HepG2 (cell line): ENCODE results near the gene LDB2. TPM values are rescaled to one million over a fixed set of nuclear protein-coding genes. Genes with fewer than 3 reads are reported as not detected.

Experiments used
- ATAC-seq: fragments of 200-7000 bp; cut with Tn5 transposase; 3 replicates; pipeline ENCODE4 v1.9.1; 2020; ENCODE audit warnings: mild to moderate bottlenecking, moderate library complexity
- BruUV-seq: library from RNA; stranded (reverse); fragments of 400-500 nt; replicated peaks from 2 replicates; lab custom pipeline; 2021; lab: Mats Ljungman, UMichigan
- CTCF ChIA-PET: fragments of 300-600 bp; formaldehyde crosslinking; extraction: SDS; loops from one replicate; lab custom pipeline; 2021; ENCODE audit warnings: low total read pairs, inconsistent platforms, low intra/inter-chr PET ratio; lab: Yijun Ruan, JAX
- POLR2A ChIA-PET: fragments of 350-600 bp; sonication (Branson Sonifier 250); formaldehyde crosslinking; loops from one replicate; lab custom pipeline; 2020; ENCODE audit warnings: antibody characterized with exemption, inconsistent platforms; lab: Yijun Ruan, JAX
- DNase-seq: peaks from one replicate; pipeline ENCODE4 v3.0.0-alpha.2; 2015; ENCODE audit warnings: low spot score
- FAIRE-seq: peaks from 3 replicates; lab custom pipeline; 2011; peaks lifted over from hg19 to GRCh38; lab: Jason Lieb, UNC
- H2AFZ ChIP-seq: one replicate; pipeline ENCODE4 v1.6.1; 2011; ENCODE audit warnings: low read length, inconsistent platforms
- H3K27ac ChIP-seq: fragments of 300-600 bp; 3 replicates; pipeline ENCODE4 v1.8.0; 2011; ENCODE audit warnings: mixed run types, mild to moderate bottlenecking, mixed read lengths, low read length, inconsistent platforms; ENCODE audit not compliant: insufficient read depth; ENCODE audit errors: extremely low read length
- H3K27me3 ChIP-seq, 2 experiments: fragments of 200-600 bp in 1 of 2; 2 replicates in 1 of 2; 3 replicates in 1 of 2; pipeline versions ENCODE4 v1.6.0 to v1.8.0; 2011; ENCODE audit warnings: low read length in 2 of 2, mild to moderate bottlenecking in 2 of 2, moderate library complexity in 2 of 2, inconsistent platforms in 1 of 2; ENCODE audit not compliant: insufficient read depth in 2 of 2, control insufficient read depth in 1 of 2
- H3K36me3 ChIP-seq, 2 experiments: fragments of 200-600 bp in 1 of 2; replicated peaks in 1 of 2; 2 replicates in 1 of 2; 3 replicates in 1 of 2; pipeline versions ENCODE4 v1.5.1 to v1.8.0; 2011; ENCODE audit warnings: low read length in 2 of 2, inconsistent platforms in 1 of 2; ENCODE audit not compliant: insufficient read depth in 2 of 2, control insufficient read depth in 1 of 2
- H3K4me1 ChIP-seq: 2 replicates; pipeline ENCODE4 v1.5.1; 2012; ENCODE audit warnings: low read length, inconsistent platforms; ENCODE audit not compliant: insufficient read depth
- H3K4me2 ChIP-seq: 2 replicates; pipeline ENCODE4 v1.6.0; 2011; ENCODE audit warnings: low read depth, low read length, inconsistent platforms
- H3K4me3 ChIP-seq, 3 experiments: fragments of 200-600 bp in 1 of 3; sonication (generic), shearing (Covaris generic) in 1 of 3; replicated peaks in 1 of 3; 2 replicates each; pipeline ENCODE4 v1.5.1; 2011 to 2016; ENCODE audit warnings: low read length in 3 of 3, inconsistent platforms in 2 of 3, low read depth in 2 of 3, mild to moderate bottlenecking in 2 of 3, control low read depth in 1 of 3, mixed read lengths in 1 of 3; ENCODE audit not compliant: insufficient read depth in 1 of 3
- H3K79me2 ChIP-seq: one replicate; pipeline ENCODE4 v1.6.1; 2011; ENCODE audit warnings: low read length, inconsistent platforms; ENCODE audit not compliant: insufficient read depth
- H3K9ac ChIP-seq: 2 replicates; pipeline ENCODE4 v1.6.0; 2011; ENCODE audit warnings: mild to moderate bottlenecking, low read depth, low read length, inconsistent platforms; ENCODE audit not compliant: insufficient read depth
- H3K9me3 ChIP-seq: 2 replicates; pipeline ENCODE4 v1.5.1; 2012; ENCODE audit warnings: mild to moderate bottlenecking, low read length
- H4K20me1 ChIP-seq: 2 replicates; pipeline ENCODE4 v1.6.0; 2011; ENCODE audit warnings: inconsistent platforms, mild to moderate bottlenecking, low read length, moderate library complexity; ENCODE audit not compliant: insufficient read depth
- ARID5B ChIP-seq: IDR thresholded peaks from 2 replicates; pipeline ENCODE4 v1.4.0; 2020; ENCODE audit warnings: mild to moderate bottlenecking, missing genetic modification reagents
- BCL6 ChIP-seq: IDR thresholded peaks from 2 replicates; pipeline ENCODE4 v1.6.1; 2016; ENCODE audit warnings: missing genetic modification reagents, missing compliant biosample characterization
- ERF ChIP-seq: IDR thresholded peaks from 2 replicates; pipeline ENCODE4 v1.6.1; 2018; ENCODE audit warnings: missing biosample characterization, missing genetic modification reagents
- FIP1L1 ChIP-seq: fragments of 200-400 bp; formaldehyde crosslinking; IDR thresholded peaks from 2 replicates; pipeline ENCODE4 v1.6.1; 2018; ENCODE audit warnings: low read depth, mild to moderate bottlenecking, low read length, moderate library complexity, borderline replicate concordance; ENCODE audit not compliant: insufficient read depth
- FOXK1 ChIP-seq: sonication (generic); formaldehyde crosslinking; IDR thresholded peaks from 2 replicates; pipeline ENCODE4 v1.4.0; 2020; ENCODE audit warnings: low read depth, missing genetic modification reagents, borderline replicate concordance
- JUNB ChIP-seq: sonication (generic); formaldehyde crosslinking; IDR thresholded peaks from 2 replicates; pipeline ENCODE4 v1.8.0; 2022; ENCODE audit warnings: missing genetic modification reagents, mild to moderate bottlenecking, borderline replicate concordance
- PATZ1 ChIP-seq: sonication (generic); formaldehyde crosslinking; IDR thresholded peaks from 2 replicates; pipeline ENCODE4 v1.4.0; 2020; ENCODE audit warnings: missing genetic modification reagents
- PHF5A ChIP-seq: IDR thresholded peaks from one replicate; pipeline ENCODE4 v1.6.1; 2018; ENCODE audit warnings: low read depth, missing genetic modification reagents; ENCODE audit not compliant: unreplicated experiment
- PRPF4 ChIP-seq: fragments of 200-400 bp; formaldehyde crosslinking; IDR thresholded peaks from 2 replicates; pipeline ENCODE4 v1.6.1; 2016; ENCODE audit warnings: low read length, low read depth; ENCODE audit not compliant: poor library complexity, severe bottlenecking
- TBP ChIP-seq: sonication (generic); formaldehyde crosslinking; IDR thresholded peaks from 2 replicates; pipeline ENCODE4 v1.5.0; 2020; ENCODE audit warnings: missing genetic modification reagents
- ZNF451 ChIP-seq: sonication (generic); formaldehyde crosslinking; IDR thresholded peaks from 2 replicates; pipeline ENCODE4 v1.5.0; 2020; ENCODE audit warnings: mild to moderate bottlenecking, missing genetic modification reagents
- ZNF503 ChIP-seq: sonication (generic); formaldehyde crosslinking; IDR thresholded peaks from 2 replicates; pipeline ENCODE4 v1.4.0; 2020; ENCODE audit warnings: missing genetic modification reagents
- ZNF556 ChIP-seq: sonication (generic); formaldehyde crosslinking; IDR thresholded peaks from 2 replicates; pipeline ENCODE4 v1.4.0; 2020; ENCODE audit warnings: mild to moderate bottlenecking, missing genetic modification reagents, borderline replicate concordance
- ZNF703 ChIP-seq: sonication (generic); formaldehyde crosslinking; IDR thresholded peaks from 2 replicates; pipeline ENCODE4 v1.5.1; 2020; ENCODE audit warnings: missing genetic modification reagents, mild to moderate bottlenecking, moderate library complexity, borderline replicate concordance
- WGBS: methylation state at CpG from one replicate; pipeline ENCODE4 v1.1.6; 2017; ENCODE audit warnings: low lambda C conversion rate; 5-methylcytosine and 5-hydroxymethylcytosine counted together
- in situ Hi-C: cut with HindIII; loops from 2 replicates; pipeline ENCODE4 v1.10.0; 2017; ENCODE audit warnings: low pct_unique_long_range_greater_than_20kb; ENCODE audit not compliant: extremely low pct_ligation_motif_present
- intact Hi-C: fragments of 100-400 bp; cut with micrococcal nuclease; formaldehyde crosslinking; loops from one replicate; pipeline ENCODE4 v1.10.0; 2022; ENCODE audit not compliant: unreplicated experiment
- polyA plus RNA-seq, 8 experiments: library from polyadenylated mRNA; depleted of rRNA in 3 of 8; stranded (reverse) in 7 of 8; unstranded in 1 of 8; fragments of >200 nt; fragmentation: Illumina TruSeq in 4 of 8; extraction: Trizol in 4 of 8; gene quantifications; 2 replicates each; pipeline versions ENCODE4 v1.2.1 to v1.2.3, GENCODE V29; 2011 to 2016; ENCODE audit warnings: low read depth in 4 of 8, missing spikeins in 1 of 8, mixed read lengths in 1 of 8; ENCODE audit not compliant: insufficient read depth in 1 of 8
- total RNA-seq, 5 experiments: library from RNA; depleted of rRNA; stranded (reverse); fragments of >200 nt; fragmentation: Illumina TruSeq; extraction: Trizol; gene quantifications; 2 replicates each; pipeline ENCODE4 v1.2.3, GENCODE V29; 2016; ENCODE audit warnings: low read depth in 1 of 5

Gene LDB2
- total and polyA plus RNA-seq, 2 of the 13 experiments (the other 11 are each of a cell fraction or from before 2014, with no cell fraction given), result not detected

- TF ChIP-seq FIP1L1 (no peak), PRPF4 (no peak), BCL6 (CRISPR knock-in tag) (no peak), FOXK1 (no peak), ZNF503 (CRISPR knock-in tag) (no peak), ERF (no peak), ZNF703 (CRISPR knock-in tag) (no peak)
These were observed 115.3 kb downstream of the LDB2 start (continued) for GRCh38 chr4:16783119-16783518.

- Histone ChIP-seq H3K27ac (no peak overlapping the region), H2AFZ (no peak overlapping the region), H3K36me3 (no peaks in the 10 kb centered on the region), H3K4me3 (no peak overlapping the region), H4K20me1 (no peaks in the 10 kb centered on the region), H3K4me1 (no peaks in the 10 kb centered on the region), H3K27me3 (peaks cover 0 to 7% of the 10 kb centered on the region in 2 experiments; a peak in 4 of 5 replicates), H3K9ac (no peak overlapping the region), H3K9me3 (no peaks in the 10 kb centered on the region), H3K79me2 (no peaks in the 10 kb centered on the region), H3K4me2 (no peak overlapping the region)
- DNase-seq, result no peak
- ChIA-PET CTCF (no interaction called here), POLR2A (no interaction called here)
- in situ Hi-C loops, result no loop called here
- no peak for ATAC-seq
- FAIRE-seq, result no peak
- WGBS, result 41% methylated on average over 9 of the region's 10 CpGs
- BruUV-seq, result no TSS peak
- intact Hi-C loops, result no loop called here
- TF ChIP-seq PATZ1, result no peak
- no peak for TF ChIP-seq ZNF556 (CRISPR knock-in tag)
- TF ChIP-seq ZNF451 (CRISPR knock-in tag), result no peak
- TF ChIP-seq ARID5B, result no peak
- TF ChIP-seq TBP (CRISPR knock-in tag), result no peak
- TF ChIP-seq JUNB (CRISPR knock-in tag), result no peak
- no peak for TF ChIP-seq PHF5A (CRISPR knock-in tag)
These were observed 119.3 kb downstream of the LDB2 start for GRCh38 chr4:16779028-16779675.
